GM12892 (cell line): ENCODE measurements around the gene TOMM20.
"Not testable (repeated sequence)": the region's sequence is repeated elsewhere in the genome, so short reads cannot be mapped to it uniquely, and the experiment has no call there.

ENCODE experiments used
- DNase-seq: peaks from one replicate; pipeline ENCODE4 v3.0.0; 2011; ENCODE audit not compliant: insufficient read length
- FAIRE-seq: peaks from 2 replicates; lab custom pipeline; 2011; peaks lifted over from hg19 to GRCh38; lab: Jason Lieb, UNC
- POLR2A ChIP-seq: IDR thresholded peaks from 2 replicates; pipeline ENCODE4 v1.6.1; 2011; ENCODE audit warnings: low read depth, low read length, control low read depth
- POLR2AphosphoS5 ChIP-seq: IDR thresholded peaks from 2 replicates; pipeline ENCODE4 v1.6.1; 2011; ENCODE audit warnings: low read depth, low read length, control low read depth
- TAF1 ChIP-seq: IDR thresholded peaks from 2 replicates; pipeline ENCODE4 v1.6.1; 2011; ENCODE audit warnings: low read depth, mild to moderate bottlenecking, control low read depth, low read length, borderline replicate concordance

Gene TOMM20

GRCh38 chr1:235098991-235099390, 29.6 kb downstream of the TOMM20 start:
- FAIRE-seq (no peak), DNase-seq (no peak)
- TF ChIP-seq POLR2AphosphoS5 (no peak), TAF1 (no peak), POLR2A (no peak)

GRCh38 chr1:235098547-235098946, 30.1 kb downstream of the TOMM20 start:
- DNase-seq (no peak), FAIRE-seq (no peak)
- TF ChIP-seq POLR2AphosphoS5 (no peak), TAF1 (no peak)

GRCh38 chr1:235097501-235097900, 31.1 kb downstream of the TOMM20 start:
- FAIRE-seq, DNase-seq: not testable (repeated sequence)

GRCh38 chr1:235095938-235096562, 32.6 kb downstream of the TOMM20 start:
- no peak for FAIRE-seq

GRCh38 chr1:235093696-235094592, 34.7 kb downstream of the TOMM20 start:
- TF ChIP-seq POLR2AphosphoS5, result no peak
- no peak for TF ChIP-seq TAF1
- no peak for TF ChIP-seq POLR2A
- DNase-seq, result peak; percentile 73
- peak; percentile 87 for FAIRE-seq

More at GRCh38 chr1:235095938-235096562, 32.6 kb downstream of the TOMM20 start:
- TF ChIP-seq POLR2A (no peak), POLR2AphosphoS5 (no peak), TAF1 (no peak)
- DNase-seq, result no peak

- TF ChIP-seq POLR2A (no peak), TAF1 (no peak), POLR2AphosphoS5 (no peak)
- DNase-seq, result no peak
- FAIRE-seq, result no peak
These were observed 35.5 kb downstream of the TOMM20 start for GRCh38 chr1:235093013-235093695.

- not testable (repeated sequence) for FAIRE-seq, DNase-seq
These were observed 36.2 kb downstream of the TOMM20 start for GRCh38 chr1:235092415-235092814.

GRCh38 chr1:235092045-235092406, 36.6 kb downstream of the TOMM20 start:
- not testable (repeated sequence) for DNase-seq, FAIRE-seq

GRCh38 chr1:235091319-235092044, 37.2 kb downstream of the TOMM20 start:
- FAIRE-seq, DNase-seq: not testable (repeated sequence)

- TF ChIP-seq POLR2AphosphoS5, result no peak
- TF ChIP-seq POLR2A, result no peak
- FAIRE-seq (no peak), DNase-seq (no peak)
These were observed 38.1 kb downstream of the TOMM20 start for GRCh38 chr1:235090406-235091069.

GRCh38 chr1:235088907-235089306, 39.7 kb downstream of the TOMM20 start:
- DNase-seq, result no peak
- TF ChIP-seq POLR2A, result no peak
- no peak for TF ChIP-seq TAF1
- TF ChIP-seq POLR2AphosphoS5, result no peak
- no peak for FAIRE-seq

- TF ChIP-seq POLR2A (no peak), TAF1 (no peak), POLR2AphosphoS5 (no peak)
- FAIRE-seq (no peak), DNase-seq (no peak)
These were observed 40.2 kb downstream of the TOMM20 start for GRCh38 chr1:235088430-235088829.
